ENCODE results near the gene PVALEF. TPM values are rescaled to one million over a fixed set of nuclear protein-coding genes. Genes with fewer than 3 reads are reported as not detected.

The PVALEF gene
- total and polyA plus RNA-seq, 2 of the 8 experiments (the other 6 are each of a cell fraction or from before 2014, with no cell fraction given), result 0.03 TPM; not detected in 1

- TF ChIP-seq SP1 (IDR thresholded peaks at IDR 0.05; ENCODE audit: low read depth, low read length) (no peak), BRCA1 (IDR thresholded peaks at IDR 0.05; ENCODE audit: low read depth, low read length) (no peak), SP4 (IDR thresholded peaks at IDR 0.05; ENCODE audit: low read length) (no peak), TEAD4 (IDR thresholded peaks at IDR 0.05; ENCODE audit: low read depth, low read length) (no peak), KDM4A (IDR thresholded peaks at IDR 0.05; ENCODE audit: low read depth, low read length, severe bottlenecking) (no peak), NANOG (IDR thresholded peaks at IDR 0.05; ENCODE audit: insufficient read depth, low read depth, low read length, poor library complexity, severe bottlenecking) (no peak), ATF2 (IDR thresholded peaks at IDR 0.05; ENCODE audit: low read length) (no peak)
- no peak overlapping the region for H2BK5ac ChIP-seq (ENCODE audit: low read depth, low read length)
- H2AK5ac ChIP-seq (ENCODE audit: low read depth, low read length), result no peak overlapping the region
- no peak for FAIRE-seq
- no peaks in the 10 kb centered on the region; a peak in 1 of 7 replicates for H3K4me1 ChIP-seq (replicated peaks in 1 of 4; ENCODE audit: control insufficient read depth in 3 of 4, insufficient read depth in 4 of 4, low read length in 3 of 4)
- no peaks in the 10 kb centered on the region for H3K9me3 ChIP-seq (ENCODE audit: insufficient read depth in 2 of 2, low read depth in 1 of 2, low read length in 1 of 2)
- H4K91ac ChIP-seq (replicated peaks; ENCODE audit: insufficient read length, low read length), result no peak overlapping the region
- H3K14ac ChIP-seq (ENCODE audit: insufficient read length), result no peak overlapping the region
- no peak overlapping the region for H3K9ac ChIP-seq (replicated peaks in 1 of 4; ENCODE audit: extremely low read depth in 1 of 4, low read depth in 3 of 4, low read length in 3 of 4)
- H4K20me1 ChIP-seq (replicated peaks in 1 of 2; ENCODE audit: control insufficient read depth in 1 of 2, insufficient read depth in 2 of 2, low read length in 2 of 2), result peaks cover 3 to 14% of the 10 kb centered on the region in 2 experiments
- H2BK12ac ChIP-seq (ENCODE audit: low read depth, low read length), result no peak overlapping the region
- H4K5ac ChIP-seq (ENCODE audit: insufficient read length, low read depth, low read length), result no peak overlapping the region
- no peak overlapping the region for H2AFZ ChIP-seq (ENCODE audit: low read length)
- WGBS, 2 experiments (ENCODE audit: extremely low coverage in 1 of 2, insufficient coverage in 1 of 2, insufficient read length in 1 of 2, insufficient replicate concordance in 2 of 2, low coverage in 1 of 2, low lambda C conversion rate in 2 of 2, missing lambda C conversion rate in 1 of 2), result 94% methylated on average over 8 of the region's 10 CpGs; no CpG with 5 or more reads in 1 of the 2 experiments
- ChIA-PET CTCF (ENCODE audit: partially characterized antibody) (interaction anchor here (1.0 to 1.5 kb wide), 3 partner anchors 12 to 176 kb away, joined by 3 to 4 read pairs (median 3); no protein-coding TSS in a partner anchor), POLR2A (ENCODE audit: partially characterized antibody) (no interaction called here)
- peaks cover 5% of the 10 kb centered on the region; the same call in 1 of the 2 replicates for H3K79me1 ChIP-seq (ENCODE audit: low read depth, low read length)
- H3K79me2 ChIP-seq (ENCODE audit: control insufficient read depth in 1 of 2, insufficient read depth in 2 of 2, low read length in 2 of 2), result no peaks in the 10 kb centered on the region; a peak in 2 of 4 replicates
- no peak for DNase-seq (ENCODE audit: low read depth in 1 of 2, low spot score in 2 of 2)
- H3K18ac ChIP-seq (ENCODE audit: extremely low read depth, low read length), result no peak overlapping the region
- H3K4me2 ChIP-seq (ENCODE audit: insufficient read depth in 1 of 2, low read depth in 2 of 2, low read length in 2 of 2), result no peak overlapping the region
- H3K27me3 ChIP-seq (replicated peaks in 1 of 4; ENCODE audit: control insufficient read depth in 3 of 4, extremely low read depth in 1 of 4, insufficient read depth in 3 of 4, low read length in 3 of 4), result no peaks in the 10 kb centered on the region
- H3K23me2 ChIP-seq (ENCODE audit: low read depth, low read length), result peaks cover 3% of the 10 kb centered on the region; the same call in 1 of the 2 replicates
- no peak overlapping the region for H3K4me3 ChIP-seq (ENCODE audit: extremely low read depth in 1 of 4, insufficient read depth in 2 of 4, low read depth in 3 of 4, low read length in 4 of 4)
- no peak overlapping the region for H3K56ac ChIP-seq (replicated peaks; ENCODE audit: insufficient read length, low read depth, low read length)
- H4K8ac ChIP-seq (ENCODE audit: extremely low read depth, insufficient read depth, low read length), result no peak overlapping the region
- no peak overlapping the region for H2BK120ac ChIP-seq (replicated peaks; ENCODE audit: low read depth, low read length)
- H3K4ac ChIP-seq (replicated peaks; ENCODE audit: insufficient read length, low read depth, low read length), result no peak overlapping the region
- H2BK20ac ChIP-seq (ENCODE audit: low read length), result no peak overlapping the region
- no peak overlapping the region for H2BK15ac ChIP-seq (ENCODE audit: low read length)
- H3K36me3 ChIP-seq (ENCODE audit: control insufficient read depth in 2 of 4, insufficient read depth in 4 of 4, low read length in 3 of 4), result peaks cover 0 to 3% (median 0%) of the 10 kb centered on the region in 4 experiments; a peak in 3 of 8 replicates
- no peak overlapping the region for H3K27ac ChIP-seq (ENCODE audit: low read depth, low read length)
- no peak overlapping the region for H3K23ac ChIP-seq (ENCODE audit: insufficient read length)
Observed at GRCh38 chr17:81208651-81209050, 43.3 kb downstream of the PVALEF start.
